PC-9 (cell line): ENCODE results near the gene KANK2.

Source experiments
- EZH2 ChIP-seq: fragments of 200-600 bp; sonication (generic); IDR thresholded peaks from 2 replicates; pipeline ENCODE4 v1.8.0; 2017; ENCODE audit warnings: antibody characterized with exemption, low read depth
- TF ChIP-seq, protein P1 (sequence below): fragments of 200-600 bp; sonication (generic); conservative IDR thresholded peaks from 2 replicates; pipeline ENCODE4 v1.6.1; 2017; ENCODE audit warnings: mixed run types, antibody characterized with exemption, mild to moderate bottlenecking, moderate library complexity

DNA sequence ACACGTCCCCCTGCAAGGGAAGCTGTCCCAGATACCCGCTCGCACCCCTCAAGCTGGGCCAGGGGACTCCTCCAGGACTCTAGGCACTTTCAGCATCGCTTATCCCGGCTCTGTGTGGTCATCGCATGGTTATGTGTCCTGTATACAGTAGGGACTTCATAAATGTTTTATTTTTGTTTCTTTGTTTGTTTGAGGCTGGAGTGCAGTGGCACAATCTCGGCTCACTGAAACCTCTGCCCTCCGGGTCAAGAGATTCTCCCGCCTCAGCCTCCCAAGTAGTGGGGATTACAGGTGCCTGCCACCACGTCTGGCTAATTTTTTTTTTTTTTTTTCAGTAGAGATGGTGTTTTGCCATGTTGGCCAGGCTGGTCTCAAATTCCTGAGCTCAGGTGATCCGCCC is 49.6 kb upstream of the KANK2 start:
- TF ChIP-seq, protein P1, sequence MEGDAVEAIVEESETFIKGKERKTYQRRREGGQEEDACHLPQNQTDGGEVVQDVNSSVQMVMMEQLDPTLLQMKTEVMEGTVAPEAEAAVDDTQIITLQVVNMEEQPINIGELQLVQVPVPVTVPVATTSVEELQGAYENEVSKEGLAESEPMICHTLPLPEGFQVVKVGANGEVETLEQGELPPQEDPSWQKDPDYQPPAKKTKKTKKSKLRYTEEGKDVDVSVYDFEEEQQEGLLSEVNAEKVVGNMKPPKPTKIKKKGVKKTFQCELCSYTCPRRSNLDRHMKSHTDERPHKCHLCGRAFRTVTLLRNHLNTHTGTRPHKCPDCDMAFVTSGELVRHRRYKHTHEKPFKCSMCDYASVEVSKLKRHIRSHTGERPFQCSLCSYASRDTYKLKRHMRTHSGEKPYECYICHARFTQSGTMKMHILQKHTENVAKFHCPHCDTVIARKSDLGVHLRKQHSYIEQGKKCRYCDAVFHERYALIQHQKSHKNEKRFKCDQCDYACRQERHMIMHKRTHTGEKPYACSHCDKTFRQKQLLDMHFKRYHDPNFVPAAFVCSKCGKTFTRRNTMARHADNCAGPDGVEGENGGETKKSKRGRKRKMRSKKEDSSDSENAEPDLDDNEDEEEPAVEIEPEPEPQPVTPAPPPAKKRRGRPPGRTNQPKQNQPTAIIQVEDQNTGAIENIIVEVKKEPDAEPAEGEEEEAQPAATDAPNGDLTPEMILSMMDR = no peak
- no peak for TF ChIP-seq EZH2
